Skin of body (tissue), 2 donors: ENCODE data around the gene IRF8. TPM values are rescaled to one million over a fixed set of nuclear protein-coding genes. Genes with fewer than 3 reads are reported as not detected.
"Not testable (repeated sequence)": the region's sequence is repeated elsewhere in the genome, so short reads cannot be mapped to it uniquely, and the experiment has no call there.

ENCODE experiments used
- DNase-seq: peaks from one replicate; lab custom pipeline; 2025; lab: John Stamatoyannopoulos, UW
- total RNA-seq: library from RNA; depleted of rRNA; stranded (reverse); fragments of >200 nt; gene quantifications from one replicate; pipeline ENCODE4 v1.2.3, GENCODE V29; 2014

IRF8 gene
- total RNA-seq, 1 donor from 2014 or later: 22.6 TPM

GRCh38 chr16:85934210-85934609 is 35.2 kb downstream of the IRF8 start:
- DNase-seq: no peak

- no peak for DNase-seq
These were observed 36.5 kb downstream of the IRF8 start for GRCh38 chr16:85935391-85935973.

DNA sequence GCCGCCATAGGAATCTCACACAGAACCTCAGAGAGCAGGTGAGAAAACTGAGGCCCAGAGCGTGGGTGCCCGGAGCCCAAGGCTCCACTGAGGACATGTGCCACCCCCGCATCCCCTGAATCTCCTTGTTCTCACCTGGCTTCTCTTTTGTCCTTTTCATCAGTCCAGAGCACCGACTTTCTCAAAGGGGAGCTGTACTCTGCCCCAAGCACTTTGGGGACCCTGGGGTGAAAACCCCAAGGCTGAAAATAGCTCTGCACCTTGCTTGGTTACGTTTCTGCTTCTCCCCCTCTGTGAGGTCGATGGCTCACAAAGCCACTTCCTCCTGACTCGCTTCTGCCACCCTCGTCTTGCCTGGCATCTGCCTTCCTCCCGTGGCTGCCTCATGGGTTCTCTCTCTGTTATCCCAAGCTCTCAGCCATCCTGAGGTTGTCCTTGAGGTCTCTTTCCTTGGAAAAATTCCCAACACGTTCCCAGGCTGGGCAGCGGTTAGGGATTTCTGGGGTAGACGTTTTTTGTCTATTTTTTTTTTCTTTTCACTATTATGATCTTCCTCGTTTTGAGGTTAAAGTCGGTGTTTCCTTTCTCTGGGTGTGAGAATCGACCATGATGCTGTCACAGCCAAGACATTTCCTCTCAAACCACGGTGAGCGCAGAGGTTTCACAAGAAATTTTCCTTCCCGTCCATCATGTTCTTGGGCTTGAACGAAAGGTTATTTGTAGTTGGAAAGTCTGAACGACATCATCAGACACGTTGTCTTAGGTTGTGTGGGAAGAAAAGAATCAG is 37.2 kb downstream of the IRF8 start:
- DNase-seq: no peak

DNA sequence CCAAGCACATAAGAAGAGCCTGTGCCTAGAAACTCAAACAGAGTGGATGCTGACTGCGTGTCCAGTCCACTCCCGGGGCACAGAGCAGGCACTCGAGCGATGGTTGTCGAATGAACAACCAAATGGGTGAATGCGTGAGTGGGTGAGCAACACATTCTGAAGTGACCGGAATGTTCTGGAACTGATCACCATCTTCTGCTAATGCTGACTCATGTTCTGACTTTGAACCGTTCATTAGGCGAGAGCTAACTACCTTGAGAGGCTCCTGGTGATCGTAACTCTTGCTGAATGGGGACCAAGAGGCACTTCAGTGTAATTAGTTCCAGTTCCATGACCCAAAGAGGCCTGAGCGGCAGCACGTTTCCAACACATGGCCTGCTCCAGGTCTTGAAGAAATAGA is 37.9 kb downstream of the IRF8 start:
- no peak for DNase-seq

GRCh38 chr16:85940214-85940613 is 41.3 kb downstream of the IRF8 start:
- DNase-seq: no peak

GRCh38 chr16:85941863-85942644 is 43.1 kb downstream of the IRF8 start:
- DNase-seq: no peak

GRCh38 chr16:85942659-85943058 is 43.7 kb downstream of the IRF8 start:
- DNase-seq: not testable (repeated sequence)

DNA sequence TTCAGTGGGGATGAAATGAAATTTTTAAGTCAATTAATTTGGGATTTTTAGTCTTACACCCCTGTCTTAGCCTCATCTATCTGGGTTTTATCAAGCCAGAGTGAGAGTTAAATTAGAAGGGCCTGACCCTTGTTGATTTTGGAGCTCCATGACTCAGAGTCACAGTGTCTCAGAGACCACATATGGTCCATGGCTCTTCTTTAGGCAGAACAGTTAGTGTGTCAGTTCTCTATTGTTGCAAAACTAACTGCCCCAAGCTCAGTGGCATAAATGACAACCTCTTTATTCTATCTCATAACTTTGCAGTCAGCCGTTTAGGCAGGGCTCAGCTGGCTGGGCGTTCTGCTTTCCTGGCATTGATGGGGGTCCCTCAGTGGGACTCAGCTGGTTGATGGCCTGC is 44.7 kb downstream of the IRF8 start:
- DNase-seq: no peak

DNA sequence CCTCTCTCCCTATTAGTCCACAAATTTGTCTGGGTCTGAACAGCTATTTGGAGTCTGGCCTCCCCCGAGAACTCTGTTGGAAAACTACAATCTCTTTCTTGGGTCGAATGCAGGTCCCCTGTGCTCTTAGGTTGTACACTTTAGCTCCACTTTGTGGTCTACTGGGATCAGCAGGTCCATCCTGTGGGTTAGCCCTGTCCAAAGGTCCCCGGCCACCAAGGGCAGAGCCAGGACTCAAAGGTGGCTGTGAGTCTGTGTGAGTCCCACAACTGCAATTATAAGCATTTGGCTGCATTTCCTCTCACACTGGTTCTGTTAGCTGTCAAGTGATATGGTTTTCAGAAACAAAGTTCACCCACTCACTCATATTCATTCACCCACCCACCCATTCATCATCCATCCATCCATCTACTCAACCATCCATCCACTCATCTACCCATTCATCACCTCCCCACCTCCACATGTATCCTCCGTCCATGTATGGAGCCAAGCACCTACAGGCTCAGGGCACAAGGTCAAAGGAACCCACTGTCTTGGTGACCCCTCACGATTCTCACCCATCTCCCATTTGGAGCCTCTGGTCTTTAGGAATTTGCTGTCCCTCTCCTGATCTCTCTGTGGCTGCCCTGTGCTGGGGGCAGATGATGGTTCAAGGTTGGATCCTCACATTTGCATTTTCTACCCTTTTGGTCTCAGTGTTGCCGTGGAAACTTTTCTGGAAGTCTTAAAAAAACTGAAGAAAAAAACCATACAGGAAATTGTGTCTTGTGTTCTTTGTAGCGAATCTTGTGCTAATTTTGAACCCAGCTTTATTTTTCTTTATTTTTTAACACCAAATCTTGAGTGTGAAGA is 45.8 kb downstream of the IRF8 start:
- DNase-seq: no peak

DNA sequence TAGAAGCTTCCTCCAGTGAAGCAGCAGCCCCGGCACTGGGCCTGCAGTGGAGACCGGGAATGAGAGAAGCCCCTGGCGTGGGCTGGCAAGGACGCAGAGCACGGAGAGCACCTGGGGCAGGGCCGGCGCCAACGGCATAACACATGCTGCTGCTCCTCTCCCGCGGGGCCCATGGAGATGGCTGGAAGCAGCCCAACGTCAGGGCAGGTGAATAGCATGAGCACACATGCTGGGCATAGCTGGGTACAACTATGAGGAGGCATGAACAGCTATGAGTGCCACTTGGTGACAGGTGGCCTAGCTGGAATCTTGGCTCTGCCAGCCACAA is 46.4 kb downstream of the IRF8 start:
- no peak for DNase-seq

DNA sequence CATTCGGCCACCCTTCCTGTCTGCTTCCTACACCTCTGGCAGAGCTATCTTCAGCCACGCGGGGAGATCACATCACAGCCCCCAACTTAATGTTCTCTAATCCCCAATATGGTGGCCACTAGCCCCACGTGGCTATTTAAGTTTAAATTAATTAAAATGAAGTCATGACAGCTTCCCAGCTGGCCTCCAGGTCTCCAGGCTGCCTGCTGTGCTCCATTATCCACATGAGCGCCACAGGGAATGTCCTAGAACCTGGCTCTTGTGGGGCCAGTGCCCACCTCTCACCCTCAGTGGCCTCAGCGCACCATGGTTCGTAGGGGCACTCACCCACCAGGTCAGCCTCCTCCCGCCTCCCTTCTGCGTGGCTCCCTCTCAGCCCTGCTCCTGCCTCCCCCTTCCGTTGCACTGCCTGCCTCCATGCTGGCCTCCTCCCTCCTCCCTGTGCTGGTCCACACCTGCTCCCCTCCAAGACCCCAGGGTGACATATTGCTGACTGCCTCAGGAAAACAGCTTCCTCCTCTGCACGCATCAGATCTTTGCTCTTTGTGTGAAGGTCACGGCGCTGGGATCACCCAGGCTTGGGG is 47.7 kb downstream of the IRF8 start:
- no peak for DNase-seq

DNA sequence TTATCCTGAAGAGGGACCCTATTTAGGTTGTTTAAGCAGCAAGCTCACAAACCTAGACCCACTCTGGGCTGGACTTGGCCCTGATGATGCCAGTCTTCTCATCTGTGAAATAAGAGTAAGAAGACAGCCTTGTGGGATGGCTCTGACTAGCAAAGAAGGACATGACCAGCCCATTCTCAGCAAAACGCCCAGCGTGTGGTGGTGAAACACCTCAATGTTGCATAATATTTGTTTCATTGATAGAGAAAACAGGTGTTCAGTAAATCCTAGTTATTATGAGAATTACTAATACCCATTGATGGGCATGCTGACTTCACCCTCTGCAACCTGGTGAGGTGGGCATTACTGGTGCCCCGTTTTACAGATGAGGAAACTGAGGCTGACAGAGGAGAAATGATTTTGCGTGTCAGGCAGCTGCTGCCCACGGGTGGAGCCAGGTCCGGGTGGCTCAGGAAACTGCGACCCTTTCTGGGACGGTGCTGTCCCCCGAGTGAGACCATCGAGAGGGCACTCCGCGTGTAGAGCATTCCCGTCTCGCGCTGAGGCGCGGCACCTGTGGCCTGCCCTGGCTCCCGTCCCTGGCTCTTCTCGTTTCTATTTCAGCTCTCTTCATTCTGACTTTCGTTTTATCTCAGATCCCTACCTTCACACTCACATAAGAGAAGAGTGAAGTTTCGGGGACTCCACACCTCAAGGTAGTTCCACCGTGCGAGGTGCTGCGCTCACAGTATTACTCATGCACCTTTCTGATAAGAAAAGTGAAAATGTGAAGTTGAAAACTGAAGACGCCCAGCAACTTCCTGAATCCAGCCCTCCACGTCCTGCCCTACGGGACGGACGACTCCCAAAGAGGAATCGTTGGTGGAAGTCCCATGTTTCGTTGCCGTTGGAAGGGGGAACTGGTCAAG is 48.5 kb downstream of the IRF8 start:
- no peak for DNase-seq

DNA sequence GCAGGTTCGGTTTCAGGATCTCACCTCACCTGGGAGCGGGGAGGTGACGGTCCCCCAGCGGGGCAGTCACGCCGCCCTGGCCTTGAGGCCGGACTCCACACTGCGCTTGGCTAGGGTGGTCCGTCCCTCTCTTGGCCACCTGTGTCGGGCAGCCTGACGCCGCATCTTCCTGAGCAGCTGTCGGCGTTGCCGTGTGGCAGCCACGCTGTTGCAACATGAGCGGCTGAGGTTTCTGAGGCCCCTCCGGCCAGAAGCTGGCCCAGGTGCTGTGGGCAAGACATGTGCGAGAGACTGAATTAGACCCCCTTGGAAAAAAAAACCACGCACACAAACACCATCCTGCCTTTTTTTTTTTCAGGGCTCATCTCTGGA is 49.2 kb downstream of the IRF8 start:
- DNase-seq: no peak

- no peak for DNase-seq
These were observed 49.8 kb downstream of the IRF8 start for GRCh38 chr16:85948616-85949265.

DNA sequence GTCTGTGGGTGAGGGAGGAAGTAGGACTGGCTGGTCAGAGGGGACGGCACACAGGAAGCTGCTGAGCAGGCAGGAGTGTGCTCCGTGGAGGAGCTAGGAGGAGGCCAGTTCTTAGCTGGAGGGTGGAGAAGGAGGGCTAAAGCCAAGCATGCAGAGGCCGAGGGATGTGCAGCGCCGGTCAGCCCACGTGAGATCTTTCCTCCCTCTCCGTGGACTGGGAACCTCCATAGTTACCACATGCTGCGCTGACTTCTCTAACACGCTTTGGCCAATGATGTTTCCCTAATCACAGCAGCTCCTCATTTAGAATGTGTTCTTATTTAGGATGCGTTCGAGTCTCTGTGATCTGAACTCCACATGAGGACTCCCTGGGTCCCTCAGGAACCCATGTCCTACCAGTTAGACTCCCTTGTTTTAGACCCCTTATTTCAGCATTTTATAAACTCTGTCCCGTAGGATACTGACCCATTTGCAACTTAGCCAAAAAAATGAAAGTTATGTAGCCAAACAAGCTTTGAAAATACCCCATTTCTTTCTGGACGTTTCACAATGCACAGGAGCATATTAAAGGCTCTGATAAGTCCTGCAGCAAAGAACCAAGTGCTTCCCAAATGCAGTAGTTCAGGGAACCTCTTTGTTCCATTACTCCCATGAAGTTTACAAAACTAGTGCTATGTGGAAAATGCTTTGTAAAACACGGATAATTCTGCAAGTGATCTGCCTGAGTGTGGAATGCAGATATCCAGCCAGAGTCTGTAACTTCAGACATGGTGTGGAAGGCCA is 51.4 kb downstream of the IRF8 start:
- DNase-seq: no peak

DNA sequence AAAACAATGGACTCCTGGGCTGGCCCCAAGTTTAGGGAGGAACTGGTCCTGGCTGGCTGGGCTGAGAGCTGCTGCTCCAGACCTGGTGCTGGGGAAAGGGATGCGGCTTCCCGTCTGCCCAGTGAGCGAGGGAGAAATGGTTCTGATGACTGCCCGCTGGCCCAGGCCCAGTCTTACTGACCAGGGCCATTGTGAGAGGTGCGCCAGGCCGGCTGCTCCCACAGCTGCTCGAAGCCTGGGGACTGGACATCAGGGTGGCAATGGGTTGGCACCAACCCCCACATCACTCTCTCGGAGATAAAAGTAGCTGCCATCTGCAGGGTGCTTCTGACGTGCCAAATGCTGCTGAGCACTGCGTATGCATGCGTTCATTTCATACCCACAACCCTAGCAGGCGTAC is 53.2 kb downstream of the IRF8 start:
- no peak for DNase-seq

GRCh38 chr16:85952811-85953210 is 53.8 kb downstream of the IRF8 start:
- no peak for DNase-seq

DNA sequence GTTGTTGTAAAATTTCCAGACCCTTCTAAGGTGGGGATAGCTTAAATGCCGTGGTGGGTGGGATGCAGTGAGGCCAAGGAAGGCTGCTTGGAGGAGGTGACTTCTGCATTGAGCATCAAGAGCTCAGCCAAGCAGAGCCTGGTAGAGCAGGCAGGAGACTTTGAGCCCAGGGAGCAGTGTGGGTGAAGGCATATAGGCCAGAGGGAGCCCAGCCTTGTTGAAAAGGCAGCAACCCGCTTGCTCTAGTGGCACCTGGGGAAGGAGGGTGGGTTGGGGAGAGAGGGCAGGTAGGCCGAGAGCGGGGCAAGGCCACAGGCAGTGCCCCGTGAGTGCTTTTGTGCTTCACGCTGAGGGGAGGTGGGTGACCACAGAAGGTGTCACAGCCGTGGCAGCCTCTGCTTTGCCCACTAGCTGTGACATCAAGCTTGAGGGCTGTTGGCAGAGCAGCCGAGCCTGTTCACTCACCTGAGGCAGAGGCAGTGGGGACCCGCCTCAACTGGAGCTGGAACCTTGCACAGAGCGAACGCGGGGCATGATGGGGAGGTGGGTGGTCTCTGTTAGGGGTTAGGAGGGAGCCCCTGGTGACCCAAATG is 56.1 kb downstream of the IRF8 start:
- DNase-seq: no peak

GRCh38 chr16:85955566-85955965 is 56.6 kb downstream of the IRF8 start:
- DNase-seq: no peak
